CD14-positive monocyte (primary cell): ENCODE results near the gene MED17. TPM values are rescaled to one million over a fixed set of nuclear protein-coding genes. Genes with fewer than 3 reads are reported as not detected.

Experiments used
- DNase-seq, 3 donors: peaks; one replicate each; pipeline ENCODE4 v3.0.0-alpha.2; 2011 to 2022
- H2AFZ ChIP-seq: 2 replicates; pipeline ENCODE4 v1.6.0; 2012; ENCODE audit warnings: mild to moderate bottlenecking, low read depth, low read length, inconsistent platforms; ENCODE audit not compliant: insufficient read depth, poor library complexity, severe bottlenecking
- H3K27ac ChIP-seq, 2 donors: 1 replicate in 1 of 2; 2 replicates in 1 of 2; pipeline ENCODE4 v1.5.1; 2012 to 2013; ENCODE audit warnings: low read length in 2 of 2, control low read depth in 1 of 2, inconsistent platforms in 1 of 2, low read depth in 1 of 2, mild to moderate bottlenecking in 1 of 2
- H3K27me3 ChIP-seq, 2 donors: one replicate each; pipeline versions ENCODE4 v1.6.0 to v1.6.1; 2011 to 2013; ENCODE audit warnings: low read length in 2 of 2; ENCODE audit not compliant: control insufficient read depth in 2 of 2, insufficient read depth in 2 of 2
- H3K36me3 ChIP-seq, 2 donors: replicated peaks in 1 of 2; 1 replicate in 1 of 2; 2 replicates in 1 of 2; pipeline versions ENCODE4 v1.5.1 to v1.6.1; 2012 to 2013; ENCODE audit warnings: low read length in 2 of 2, control low read depth in 1 of 2, inconsistent platforms in 1 of 2, mild to moderate bottlenecking in 1 of 2; ENCODE audit not compliant: insufficient read depth in 2 of 2, control insufficient read depth in 1 of 2
- H3K4me1 ChIP-seq, 2 donors: 1 replicate in 1 of 2; 2 replicates in 1 of 2; pipeline versions ENCODE4 v1.5.1 to v1.6.1; 2012 to 2013; ENCODE audit warnings: low read length in 2 of 2, control low read depth in 1 of 2, inconsistent platforms in 1 of 2, mild to moderate bottlenecking in 1 of 2, moderate library complexity in 1 of 2; ENCODE audit not compliant: insufficient read depth in 2 of 2, control insufficient read depth in 1 of 2
- H3K4me2 ChIP-seq: replicated peaks from 2 replicates; pipeline ENCODE3; 2012; ENCODE audit warnings: low read length, moderate library complexity, mild to moderate bottlenecking; ENCODE audit not compliant: poor library complexity, severe bottlenecking; ENCODE audit errors: extremely low read depth
- H3K4me3 ChIP-seq, 3 experiments: fragments of 200-600 bp in 1 of 3; sonication (generic) in 1 of 3; replicated peaks in 1 of 3; 1 replicate in 2 of 3; 2 replicates in 1 of 3; pipeline ENCODE4 v1.5.1; 2011 to 2013; ENCODE audit warnings: low read length in 3 of 3, mild to moderate bottlenecking in 3 of 3, control low read depth in 2 of 3, low read depth in 2 of 3, inconsistent platforms in 1 of 3, moderate library complexity in 1 of 3
- H3K79me2 ChIP-seq: 2 replicates; pipeline ENCODE4 v1.6.0; 2012; ENCODE audit warnings: mild to moderate bottlenecking, control low read depth, inconsistent platforms, low read length, moderate library complexity; ENCODE audit not compliant: insufficient read depth
- H3K9ac ChIP-seq: 2 replicates; pipeline ENCODE4 v1.6.0; 2017; ENCODE audit warnings: low read length, mild to moderate bottlenecking; ENCODE audit not compliant: insufficient read depth, poor library complexity, severe bottlenecking
- H3K9me3 ChIP-seq, 2 donors: replicated peaks in 1 of 2; 1 replicate in 1 of 2; 2 replicates in 1 of 2; pipeline versions ENCODE4 v1.5.1 to v1.6.1; 2012 to 2013; ENCODE audit warnings: low read length in 2 of 2, control low read depth in 1 of 2; ENCODE audit not compliant: control insufficient read depth in 1 of 2, insufficient read depth in 1 of 2
- H4K20me1 ChIP-seq: 2 replicates; pipeline ENCODE4 v1.6.0; 2012; ENCODE audit warnings: mild to moderate bottlenecking, low read length, control low read depth, moderate library complexity; ENCODE audit not compliant: insufficient read depth
- H3K27ac Mint-ChIP-seq, 7 donors: one replicate each; pipeline ENCODE4 v1.8.0; 2020; ENCODE audit warnings: mild to moderate bottlenecking in 7 of 7, mixed read lengths in 7 of 7, moderate library complexity in 6 of 7, inconsistent platforms in 2 of 7
- H3K27me3 Mint-ChIP-seq, 3 donors: one replicate each; pipeline ENCODE4 v1.8.0; 2021 to 2022; ENCODE audit warnings: low read depth in 3 of 3, mild to moderate bottlenecking in 3 of 3, mixed read lengths in 3 of 3, moderate library complexity in 3 of 3, inconsistent platforms in 1 of 3
- H3K36me3 Mint-ChIP-seq, 2 donors: one replicate each; pipeline ENCODE4 v1.8.0; 2020; ENCODE audit warnings: mixed read lengths in 2 of 2, inconsistent platforms in 1 of 2, mild to moderate bottlenecking in 1 of 2
- H3K4me1 Mint-ChIP-seq: one replicate; pipeline ENCODE4 v1.8.0; 2020; ENCODE audit warnings: mild to moderate bottlenecking, mixed read lengths
- H3K4me3 Mint-ChIP-seq, 2 donors: one replicate each; pipeline ENCODE4 v1.8.0; 2020; ENCODE audit warnings: mild to moderate bottlenecking in 2 of 2, mixed read lengths in 2 of 2, moderate library complexity in 1 of 2
- H3K9me3 Mint-ChIP-seq, 7 donors: one replicate each; pipeline ENCODE4 v1.8.0; 2020 to 2022; ENCODE audit warnings: mixed read lengths in 7 of 7, mild to moderate bottlenecking in 6 of 7, moderate library complexity in 6 of 7, inconsistent platforms in 2 of 7
- CTCF ChIP-seq: fragments of 200-600 bp; IDR thresholded peaks from one replicate; pipeline ENCODE4 v1.8.0; 2022; ENCODE audit warnings: antibody characterized with exemption, mild to moderate bottlenecking
- WGBS: methylation state at CpG from one replicate; pipeline ENCODE4 v1.1.5; 2013; ENCODE audit warnings: missing lambda C conversion rate; ENCODE audit not compliant: insufficient coverage; 5-methylcytosine and 5-hydroxymethylcytosine counted together
- intact Hi-C, 2 donors: fragments of 100-400 bp; cut with micrococcal nuclease; formaldehyde crosslinking; loops; one replicate each; pipeline versions ENCODE4 v1.15.0 to v1.15.1; 2023
- polyA plus RNA-seq, 3 donors: library from polyadenylated mRNA; depleted of rRNA in 1 of 3; unstranded in 2 of 3; stranded (reverse) in 1 of 3; fragments of 300-500 nt in 2 of 3; fragments of >200 nt in 1 of 3; fragmentation: Illumina TruSeq in 2 of 3; gene quantifications; 1 replicate in 2 of 3; 2 replicates in 1 of 3; pipeline ENCODE4 v1.2.3, GENCODE V29; 2012 to 2021

The MED17 gene
- polyA plus RNA-seq, 3 donors = 3.4 to 12.8 (median 4.4) TPM

GRCh38 chr11:93832780-93833179 is 48.7 kb downstream of the MED17 start:
- Histone ChIP-seq H4K20me1 (no peaks in the 10 kb centered on the region), H3K4me2 (no peak overlapping the region), H3K27me3 (no peaks in the 10 kb centered on the region), H3K79me2 (no peaks in the 10 kb centered on the region), H3K4me3 (no peak overlapping the region), H3K9me3 (no peaks in the 10 kb centered on the region), H3K36me3 (no peaks in the 10 kb centered on the region), H3K27ac (no peak overlapping the region), H2AFZ (no peak overlapping the region), H3K9ac (no peak overlapping the region), H3K4me1 (no peaks in the 10 kb centered on the region)
- intact Hi-C loops = no loop called here
- Mint-ChIP-seq H3K27ac (no peak overlapping the region), H3K9me3 (peaks cover 0 to 3% (median 1%) of the 10 kb centered on the region in 7 donors), H3K36me3 (no peaks in the 10 kb centered on the region), H3K4me1 (no peaks in the 10 kb centered on the region), H3K27me3 (peaks cover 0 to 4% (median 1%) of the 10 kb centered on the region in 3 donors), H3K4me3 (no peak overlapping the region)
- DNase-seq = no peak
- TF ChIP-seq CTCF = no peak
- WGBS = no CpG with 5 or more reads among the region's 1 CpG

- H3K4me3 Mint-ChIP-seq = no peak overlapping the region
- H3K9me3 Mint-ChIP-seq = peaks cover 0 to 3% (median 0%) of the 10 kb centered on the region in 7 donors
- DNase-seq = no peak
- H3K27me3 ChIP-seq = no peaks in the 10 kb centered on the region
- TF ChIP-seq CTCF = no peak
- no peaks in the 10 kb centered on the region for H3K9me3 ChIP-seq
- peaks cover 0 to 2% (median 2%) of the 10 kb centered on the region in 3 donors for H3K27me3 Mint-ChIP-seq
- intact Hi-C loops = no loop called here
- no peaks in the 10 kb centered on the region for H3K79me2 ChIP-seq
- no peaks in the 10 kb centered on the region for H3K4me1 ChIP-seq
- no peak overlapping the region for H3K4me2 ChIP-seq
- no peaks in the 10 kb centered on the region for H3K4me1 Mint-ChIP-seq
- no peaks in the 10 kb centered on the region for H3K36me3 ChIP-seq
- H3K36me3 Mint-ChIP-seq = no peaks in the 10 kb centered on the region
- no peak overlapping the region for H3K4me3 ChIP-seq
- H2AFZ ChIP-seq = no peak overlapping the region
- no peak overlapping the region for H3K27ac ChIP-seq
- no peak overlapping the region for H3K27ac Mint-ChIP-seq
- H3K9ac ChIP-seq = no peak overlapping the region
- WGBS = 91% methylated on average over 8 of the region's 8 CpGs
- no peaks in the 10 kb centered on the region for H4K20me1 ChIP-seq
Observed at GRCh38 chr11:93838967-93839366, 54.9 kb downstream of the MED17 start.
